Activated T-cell treated with anti-CD3 and anti-CD28 coated beads for 48 hours (primary cell): ENCODE measurements around the gene TRIM34.
"Not testable (repeated sequence)": the region's sequence is repeated elsewhere in the genome, so short reads cannot be mapped to it uniquely, and the experiment has no call there.

Source experiments
- DNase-seq: peaks from one replicate; pipeline ENCODE4 v3.0.0-alpha.2; 2020; ENCODE audit warnings: low read depth

TRIM34 gene

GRCh38 chr11:5684036-5684645, 59.3 kb downstream of the TRIM34 start:
- no peak for DNase-seq

DNA sequence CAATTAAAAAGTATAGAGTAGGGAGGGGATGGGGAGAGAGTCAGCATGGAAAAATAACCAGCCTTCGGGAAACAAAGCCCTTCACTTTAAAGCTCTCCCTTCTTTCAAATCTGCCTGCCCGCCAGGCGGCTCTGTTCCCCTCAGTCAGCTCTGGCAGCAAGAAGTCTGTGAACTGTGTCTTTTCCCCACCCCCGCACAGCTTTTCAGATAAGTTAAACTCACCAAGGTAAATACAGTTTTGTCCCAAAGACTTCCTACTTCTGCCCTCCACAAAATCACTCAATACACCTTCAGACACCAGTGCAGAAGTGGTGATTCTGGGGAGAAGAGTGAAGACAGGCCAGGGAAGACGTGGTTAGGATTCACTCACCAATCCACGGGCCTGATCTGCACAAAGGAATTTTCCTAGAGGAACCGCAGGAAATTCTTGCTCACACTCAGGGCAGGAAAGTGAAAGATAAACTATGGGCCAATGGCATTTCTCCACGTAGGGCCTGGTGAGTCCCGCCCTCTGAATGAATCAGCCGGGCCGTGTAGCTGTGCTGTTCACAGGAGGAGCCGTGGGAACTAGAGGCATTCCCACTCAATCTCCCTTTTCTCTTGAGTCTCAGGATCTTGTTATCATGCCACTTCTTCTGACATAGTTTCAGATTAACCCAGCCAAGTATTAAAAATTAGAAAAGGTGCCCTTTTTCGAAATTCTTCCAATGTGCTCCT, 60.0 kb downstream of the TRIM34 start, which contains the start of gene TRIM5:
Gene TRIM5 (minus strand): TSS at position 429 of the 717 bp plus-strand sequence. CDS start 4,897 bp downstream, outside the sequence.
- DNase-seq = peak; percentile 62

- no peak for DNase-seq
Measured at GRCh38 chr11:5686426-5686825, 61.6 kb downstream of the TRIM34 start.

DNA sequence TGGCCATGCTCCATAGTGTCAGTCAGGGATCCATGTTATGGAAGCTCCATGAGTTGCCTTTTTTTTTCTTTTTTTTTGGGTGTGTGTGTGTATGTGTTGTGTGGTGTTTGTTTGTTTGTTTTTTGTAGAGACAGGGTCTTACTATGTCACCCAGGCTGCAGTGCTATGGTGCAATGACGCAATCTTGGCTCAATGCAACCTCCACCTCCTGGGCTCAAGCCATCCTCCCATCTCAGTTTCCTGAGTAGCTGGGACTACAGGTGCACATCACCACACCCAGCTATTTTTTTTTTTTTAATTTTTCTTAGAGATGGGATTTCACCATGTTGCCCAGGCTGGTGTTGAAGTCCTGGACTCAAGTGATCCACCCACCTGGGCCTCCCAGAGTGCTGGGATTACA, 63.7 kb downstream of the TRIM34 start:
- no peak for DNase-seq

DNA sequence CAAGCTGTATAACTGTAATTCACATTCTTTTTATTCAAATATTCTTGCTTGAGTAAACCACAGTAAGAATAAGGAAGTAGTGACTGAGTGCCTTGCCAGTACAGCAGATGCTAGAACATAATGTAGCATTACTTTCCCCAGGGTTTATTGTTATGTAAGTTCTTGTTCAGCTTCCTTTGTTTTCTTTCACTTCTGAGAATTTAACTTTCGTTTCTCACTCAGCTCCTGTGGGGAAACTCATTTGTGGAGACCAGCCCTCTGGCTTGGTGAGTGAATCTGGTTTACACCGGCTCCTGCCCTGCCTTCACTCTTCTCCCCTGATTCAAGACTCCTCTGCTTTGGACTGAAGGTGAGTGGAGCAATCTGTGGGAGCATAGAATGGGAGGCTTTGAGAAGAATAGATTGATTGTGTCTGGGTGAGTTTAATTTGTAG, 64.8 kb downstream of the TRIM34 start, which contains the start of gene TRIM22:
Gene TRIM22 (plus strand): TSS at position 240 of the 433 bp plus-strand sequence. CDS start 6,443 bp downstream, outside the sequence.
- DNase-seq = peak; percentile 26

GRCh38 chr11:5690216-5690615, 65.4 kb downstream of the TRIM34 start:
- no peak for DNase-seq

DNA sequence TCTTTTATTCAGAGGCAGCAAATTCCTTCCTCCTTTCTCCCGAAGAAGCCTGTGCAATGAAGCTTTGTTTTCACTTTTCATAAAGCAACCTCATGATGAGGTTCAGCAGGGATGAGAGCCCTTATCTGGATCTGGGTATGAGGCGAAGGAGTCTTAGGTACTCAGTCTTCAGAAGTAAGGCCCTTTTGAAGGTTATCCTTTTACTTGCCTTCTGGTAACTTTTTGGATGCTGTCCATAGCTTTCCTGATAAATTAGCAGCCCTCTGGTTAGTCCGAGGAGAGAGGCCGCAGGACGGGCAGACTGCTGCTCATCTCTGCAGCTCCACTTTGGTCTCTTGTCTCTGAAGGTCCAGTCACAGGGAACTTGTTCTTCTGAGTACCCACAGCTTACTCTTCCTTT, 65.9 kb downstream of the TRIM34 start:
- no peak for DNase-seq

DNA sequence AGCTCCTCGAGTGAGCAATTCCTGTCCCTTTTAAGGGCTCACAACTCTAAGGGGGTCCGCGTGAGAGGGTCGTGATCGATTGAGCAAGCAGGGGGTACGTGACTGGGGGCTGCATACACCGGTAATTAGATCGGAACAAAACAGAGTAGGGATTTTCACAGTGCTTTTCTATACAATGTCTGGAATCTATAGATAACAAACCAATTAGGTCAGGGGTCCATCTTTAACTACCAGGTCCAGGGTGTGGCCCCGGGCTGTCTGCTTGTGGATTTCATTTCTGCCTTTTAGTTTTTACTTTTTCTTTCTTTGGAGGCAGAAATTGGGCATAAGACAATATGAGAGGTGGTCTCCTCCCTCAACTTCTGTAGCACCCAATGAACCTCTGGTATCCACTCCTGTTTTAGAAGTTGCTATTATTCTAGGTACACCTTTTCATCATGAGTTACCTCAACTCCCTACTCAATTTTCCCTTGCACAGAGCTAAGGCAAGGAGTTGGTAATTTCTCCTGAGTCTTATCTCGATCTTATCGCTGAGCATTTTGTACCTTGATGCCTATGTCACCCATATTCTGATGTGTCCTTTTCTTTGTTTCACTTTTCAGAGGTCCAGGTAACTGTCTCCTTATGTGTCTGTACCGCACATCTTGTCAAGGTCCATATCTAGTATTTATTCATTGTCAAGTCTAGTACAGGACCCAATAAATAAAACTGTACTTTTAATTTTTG, 66.6 kb downstream of the TRIM34 start:
- DNase-seq = not testable (repeated sequence)

DNA sequence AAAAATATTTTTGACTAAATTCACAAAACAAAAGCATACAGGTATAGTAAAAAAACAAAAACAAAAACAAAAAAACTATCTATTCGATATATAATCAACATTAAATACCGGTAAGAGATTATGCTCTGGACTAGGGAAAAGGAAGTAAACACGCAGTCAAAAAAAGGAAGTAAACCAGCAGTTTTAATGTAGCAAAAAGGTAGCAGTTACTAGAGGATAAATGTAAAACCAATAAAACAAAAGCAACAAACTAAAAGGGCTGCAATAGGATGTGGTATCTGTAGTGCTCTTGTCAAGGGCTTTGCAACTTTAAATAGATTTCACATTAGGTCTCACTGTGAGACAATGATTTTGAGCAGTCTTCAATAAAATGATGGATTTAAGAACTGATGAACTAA, 67.2 kb downstream of the TRIM34 start:
- DNase-seq = no peak
